Measurements from ENCODE around the gene ZNF763.
"Not testable (repeated sequence)": the region's sequence is repeated elsewhere in the genome, so short reads cannot be mapped to it uniquely, and the experiment has no call there.

Gene ZNF763

DNA sequence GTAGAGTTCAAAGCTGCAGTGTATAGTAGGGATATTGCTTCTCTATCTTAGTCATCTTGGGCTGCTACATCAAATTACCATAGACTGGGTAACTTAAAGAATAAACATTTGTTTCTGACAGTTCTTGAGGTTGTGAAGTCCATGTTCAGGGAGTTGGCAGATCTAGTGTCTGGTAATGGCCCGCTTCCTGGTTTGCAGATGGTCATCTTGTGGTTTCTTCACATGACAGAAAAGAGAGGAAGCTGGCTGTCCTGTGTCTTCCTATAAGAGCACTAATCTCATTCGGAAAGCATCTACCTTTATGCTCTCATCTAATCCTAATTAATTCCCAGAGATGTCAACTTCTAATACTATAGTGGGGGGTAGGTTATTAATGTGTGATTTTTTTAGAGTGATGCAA is 6.2 kb downstream of the ZNF763 start:
- DNase-seq (ENCODE audit: low read depth in 3 of 3): no peak

GRCh38 chr19:11973019-11973810 is 8.4 kb downstream of the ZNF763 start:
- no peak for DNase-seq (ENCODE audit: low read depth in 3 of 3)

DNA sequence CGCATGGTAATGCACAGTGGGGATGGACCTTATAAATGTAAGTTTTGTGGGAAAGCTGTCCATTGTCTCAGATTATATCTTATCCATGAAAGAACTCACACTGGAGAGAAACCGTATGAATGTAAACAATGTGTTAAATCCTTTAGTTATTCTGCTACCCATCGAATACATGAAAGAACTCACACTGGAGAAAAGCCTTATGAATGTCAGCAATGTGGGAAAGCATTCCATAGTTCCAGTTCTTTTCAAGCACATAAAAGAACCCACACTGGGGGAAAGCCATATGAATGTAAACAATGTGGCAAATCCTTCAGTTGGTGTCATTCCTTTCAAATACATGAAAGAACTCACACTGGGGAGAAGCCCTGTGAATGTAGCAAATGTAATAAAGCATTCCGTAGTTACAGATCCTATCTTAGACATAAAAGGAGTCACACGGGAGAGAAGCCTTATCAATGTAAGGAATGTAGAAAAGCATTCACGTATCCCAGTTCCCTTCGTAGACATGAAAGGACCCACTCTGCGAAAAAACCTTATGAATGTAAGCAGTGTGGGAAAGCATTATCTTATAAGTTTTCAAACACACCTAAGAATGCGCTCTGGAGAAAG is 13.8 kb downstream of the ZNF763 start:
- no peak for DNase-seq (ENCODE audit: low read depth in 3 of 3)

GRCh38 chr19:11979527-11979926 is 14.7 kb downstream of the ZNF763 start:
- no peak for DNase-seq (ENCODE audit: low read depth in 3 of 3)

GRCh38 chr19:11982526-11982925 is 17.7 kb downstream of the ZNF763 start:
- no peak for DNase-seq (ENCODE audit: low read depth in 3 of 3)

DNA sequence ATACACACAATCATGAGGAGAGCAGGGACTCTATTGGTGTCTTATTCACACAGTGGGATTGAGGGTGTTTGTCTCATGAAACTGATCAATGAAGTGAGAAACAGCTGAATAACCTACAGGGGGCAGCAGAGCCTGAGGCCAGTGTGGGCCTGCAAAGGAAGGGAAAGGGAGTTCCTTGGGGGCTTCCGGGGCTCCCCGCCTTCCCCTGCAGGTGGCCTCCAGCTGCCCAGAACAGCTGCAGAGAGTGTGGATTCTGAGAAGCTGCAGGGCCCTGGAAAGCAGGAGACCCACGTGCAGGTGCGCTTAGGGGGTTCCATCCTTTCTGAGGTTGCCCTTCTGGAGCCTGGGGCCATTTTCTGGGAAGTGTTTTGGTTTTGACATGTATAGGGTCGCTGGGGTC is 20.1 kb downstream of the ZNF763 start:
- DNase-seq (ENCODE audit: low read depth in 3 of 3): no peak

- DNase-seq (ENCODE audit: low read depth in 3 of 3): no peak
Observed at GRCh38 chr19:11986754-11987153, 21.9 kb downstream of the ZNF763 start.

DNA sequence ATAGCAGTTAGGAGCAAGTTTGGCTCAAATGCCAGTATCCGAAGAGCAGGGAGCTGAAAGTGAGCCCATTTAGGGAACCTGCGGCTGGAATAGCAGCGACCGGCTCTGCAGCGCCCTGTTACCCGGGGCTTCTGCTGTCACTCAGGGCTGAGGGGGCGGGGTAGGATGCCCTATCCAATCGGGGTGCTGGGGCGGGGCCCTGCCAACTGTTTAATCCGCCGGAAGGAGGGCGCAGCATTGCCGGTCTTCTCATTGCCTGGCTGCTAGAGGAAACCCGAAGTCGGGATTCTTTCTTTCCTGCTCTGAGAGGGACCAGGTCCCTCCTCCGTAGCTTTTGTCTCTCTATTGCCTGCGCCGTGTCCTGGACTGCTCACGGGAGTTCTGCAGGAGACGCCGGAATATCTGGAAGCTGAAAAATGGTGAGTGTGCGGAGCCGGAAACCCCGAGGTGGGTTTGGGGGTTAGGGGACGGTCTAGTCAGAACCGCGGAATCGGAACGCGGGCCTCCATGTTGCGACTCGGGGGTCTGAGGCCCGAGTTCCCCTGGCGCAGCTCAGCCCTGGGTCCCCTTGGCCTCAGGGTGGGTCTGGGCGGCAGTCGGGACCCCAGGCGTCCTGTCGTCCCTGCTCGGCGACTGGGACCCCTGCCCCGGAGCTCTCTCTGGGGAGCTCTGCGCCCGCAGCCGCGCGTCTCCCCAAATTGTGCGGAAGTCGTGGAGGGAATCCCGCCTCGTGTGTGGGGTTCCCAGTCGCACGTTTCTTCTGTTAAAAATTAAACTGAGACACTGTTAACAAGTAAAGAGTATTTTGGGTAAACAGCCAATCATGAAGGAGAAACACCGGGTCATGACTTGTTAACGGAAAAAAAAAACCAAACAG is 22.8 kb downstream of the ZNF763 start:
- peak; percentile 84 to 88 (median 87) for DNase-seq (ENCODE audit: low read depth in 3 of 3)

DNA sequence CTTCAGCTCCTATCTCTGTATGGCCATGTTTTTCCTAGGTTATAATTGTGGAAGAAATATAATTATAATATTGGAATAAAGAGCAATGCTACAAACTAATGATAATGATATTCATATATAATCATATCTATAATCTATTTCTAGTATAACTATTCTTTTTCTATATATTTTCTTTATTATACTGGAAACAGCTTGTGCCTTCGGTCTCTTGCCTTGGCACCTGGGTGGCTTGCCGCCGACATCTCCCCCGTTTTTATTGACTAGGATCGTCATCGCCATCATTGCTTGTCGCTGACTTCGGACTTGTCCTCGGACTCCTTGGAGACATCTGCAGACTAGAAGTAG is 24.2 kb downstream of the ZNF763 start:
- no peak for DNase-seq (ENCODE audit: low read depth in 3 of 3)

DNA sequence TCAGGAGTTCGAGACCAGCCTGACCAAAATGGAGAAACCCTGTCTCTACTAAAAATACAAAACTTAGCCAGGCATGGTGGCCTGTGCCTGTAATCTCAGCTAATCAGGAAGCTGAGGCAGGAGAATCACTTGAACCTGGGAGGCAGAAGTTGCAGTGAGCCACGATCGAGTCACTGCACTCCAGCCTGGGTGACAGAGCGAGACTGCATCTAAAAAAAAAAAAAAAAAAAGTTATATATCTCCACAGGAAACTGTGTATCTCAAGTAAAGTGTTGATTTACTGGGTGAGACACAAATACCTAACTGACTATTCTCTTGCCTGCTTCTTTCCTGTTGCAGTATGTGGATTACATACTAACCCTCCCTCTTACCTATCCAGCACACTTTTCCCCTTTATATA is 27.1 kb downstream of the ZNF763 start:
- DNase-seq (ENCODE audit: low read depth in 3 of 3): not testable (repeated sequence)

GRCh38 chr19:11995174-11995573 is 30.3 kb downstream of the ZNF763 start:
- DNase-seq (ENCODE audit: low read depth in 3 of 3): no peak

DNA sequence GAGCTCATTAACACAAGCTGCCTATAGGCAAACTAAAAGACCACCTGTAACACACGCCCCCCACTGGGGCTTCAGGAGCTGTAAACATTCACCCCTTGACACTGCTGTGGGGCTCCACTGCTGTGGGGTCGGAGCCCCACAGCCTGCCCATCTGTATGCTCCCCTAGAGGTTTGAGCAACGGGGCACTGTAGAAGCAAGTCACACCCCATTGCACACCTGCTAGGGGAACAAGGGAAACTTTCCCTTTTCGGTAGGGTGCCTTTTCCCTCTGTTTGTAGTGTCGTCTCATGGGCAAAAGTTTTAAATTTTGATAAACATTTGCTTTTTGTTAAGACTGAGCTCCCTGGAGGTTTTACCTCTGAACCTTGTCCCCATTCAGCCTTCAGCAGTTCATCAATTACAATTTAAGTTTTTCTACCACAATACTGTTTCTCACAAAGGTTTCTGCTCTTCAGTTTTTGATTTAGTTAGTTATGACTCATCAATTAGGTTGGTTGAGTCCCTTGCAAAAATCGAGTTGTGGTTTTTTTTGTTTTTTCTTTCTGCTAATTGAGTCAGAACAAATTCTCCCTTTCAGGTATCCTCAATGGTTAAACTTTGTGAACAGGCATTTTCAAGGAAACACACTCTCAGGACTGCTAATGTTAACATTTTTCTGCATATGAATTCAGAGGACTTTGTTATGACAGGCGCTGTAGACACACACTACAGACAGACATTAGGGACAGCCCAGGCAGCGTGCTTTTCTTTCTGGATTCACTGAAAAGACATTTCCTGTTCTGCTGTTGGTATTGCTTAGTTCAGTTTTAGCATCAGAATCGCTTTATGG is 35.5 kb downstream of the ZNF763 start:
- DNase-seq (ENCODE audit: low read depth in 3 of 3): no peak

GRCh38 chr19:12015015-12015752 is 50.3 kb downstream of the ZNF763 start:
- no peak for DNase-seq (ENCODE audit: low read depth in 3 of 3)

- DNase-seq (ENCODE audit: low read depth in 3 of 3): no peak
Observed at GRCh38 chr19:12015753-12016116, 50.9 kb downstream of the ZNF763 start.
